Measurements from ENCODE around the gene ANKRD49. TPM values are rescaled to one million over a fixed set of nuclear protein-coding genes. Genes with fewer than 3 reads are reported as not detected.

ANKRD49 gene
- total and polyA plus RNA-seq, 10 of the 15 experiments (the other 5 are each of a cell fraction or from before 2014, with no cell fraction given): 19.2 to 46.6 (median 33.6) TPM

GRCh38 chr11:94526645-94527438, 33.1 kb downstream of the ANKRD49 start:
- BruUV-seq (replicated peaks): no TSS peak
- CTCF ChIA-PET: interaction anchor here (0.7 to 15.7 kb wide), 6 partner anchors 9 to 79 kb away, joined by 3 to 337 read pairs (median 5); no protein-coding TSS in a partner anchor
- TF ChIP-seq MXI1 (IDR thresholded peaks at IDR 0.05; ENCODE audit: low read depth, low read length): no peak
- no peak for TF ChIP-seq ATF7 (IDR thresholded peaks at IDR 0.05; ENCODE audit: low read depth)
- TF ChIP-seq ELK1 (IDR thresholded peaks at IDR 0.05; ENCODE audit: low read depth, low read length): no peak
- TF ChIP-seq SMC3 (IDR thresholded peaks at IDR 0.05; ENCODE audit: borderline replicate concordance, low read length): no peak
- TF ChIP-seq PAX8 (IDR thresholded peaks at IDR 0.05): no peak
- TF ChIP-seq LARP7 (IDR thresholded peaks at IDR 0.05): no peak
- TF ChIP-seq BCL3 (IDR thresholded peaks at IDR 0.05; ENCODE audit: borderline replicate concordance, insufficient read depth, low read depth, low read length, poor library complexity, severe bottlenecking): no peak
- TF ChIP-seq ZNF592 (IDR thresholded peaks at IDR 0.05): no peak
- TF ChIP-seq NBN (IDR thresholded peaks at IDR 0.05): no peak
- no peak for TF ChIP-seq ZNF24 (IDR thresholded peaks at IDR 0.05)
- no peak for TF ChIP-seq SMAD1 (IDR thresholded peaks at IDR 0.05; ENCODE audit: low read depth, partially characterized antibody)
- TF ChIP-seq SKIL (IDR thresholded peaks at IDR 0.05; ENCODE audit: low read depth, poor library complexity, severe bottlenecking): no peak
- TF ChIP-seq ZNF207 (IDR thresholded peaks at IDR 0.05; ENCODE audit: borderline replicate concordance): no peak
- no peak for TF ChIP-seq POLR2AphosphoS5 (IDR thresholded peaks at IDR 0.05; ENCODE audit: low read length)
- TF ChIP-seq RAD51 (IDR thresholded peaks at IDR 0.05): no peak

More at GRCh38 chr11:94526645-94527438, 33.1 kb downstream of the ANKRD49 start:
- WGBS (ENCODE audit: insufficient coverage, insufficient replicate concordance, low lambda C conversion rate, missing lambda C conversion rate): 20% methylated on average over 4 of the region's 4 CpGs
- no peak overlapping the region for H3K27ac ChIP-seq (ENCODE audit: control insufficient read depth, insufficient read depth)
- no peak for DNase-seq (ENCODE audit: low read depth, low spot score)
- no peaks in the 10 kb centered on the region for H3K9me3 ChIP-seq (replicated peaks; ENCODE audit: control insufficient read depth, insufficient read depth, low read length)
- SMC1A ChIA-PET (ENCODE audit: uncharacterized antibody, unreplicated experiment): interaction anchor here (0.7 to 13.5 kb wide), 5 partner anchors 25 to 76 kb away, joined by 3 to 179 read pairs (median 20); no protein-coding TSS in a partner anchor
- no peaks in the 10 kb centered on the region for H3K79me2 ChIP-seq (ENCODE audit: control insufficient read depth, insufficient read depth, low read length)
- ATAC-seq: no peak
- H2AFZ ChIP-seq (ENCODE audit: control insufficient read depth, low read depth, low read length): no peak overlapping the region
- no peak overlapping the region for H3K4me3 ChIP-seq
- no peak overlapping the region for H3K4me2 ChIP-seq (ENCODE audit: control insufficient read depth, insufficient read depth)
- no peaks in the 10 kb centered on the region for H3K27me3 ChIP-seq (replicated peaks in 1 of 2; ENCODE audit: control insufficient read depth in 2 of 2, insufficient read depth in 2 of 2, low read length in 1 of 2)
- POLR2A ChIA-PET: interaction anchor here (0.5 kb wide), 1 partner anchor 11 kb away, joined by 3 read pairs; no protein-coding TSS in a partner anchor
- H3K36me3 ChIP-seq (ENCODE audit: control insufficient read depth in 2 of 2, insufficient read depth in 2 of 2, low read length in 1 of 2): no peaks in the 10 kb centered on the region
- no peaks in the 10 kb centered on the region for H4K20me1 ChIP-seq (ENCODE audit: control insufficient read depth, insufficient read depth)
- no peaks in the 10 kb centered on the region; the same call in 1 of the 2 replicates for H3K4me1 ChIP-seq (ENCODE audit: control insufficient read depth, insufficient read depth, low read length)
- RAD21 ChIA-PET (ENCODE audit: unreplicated experiment): interaction anchor here (1.1 to 1.9 kb wide), 3 partner anchors 21 to 76 kb away, joined by 3 to 6 read pairs (median 4); no protein-coding TSS in a partner anchor
- no peak overlapping the region for H3K9ac ChIP-seq (ENCODE audit: control insufficient read depth, insufficient read depth, low read length)
- in situ Hi-C loops (cut with MboI) (no loop called here), intact Hi-C loops (cut with micrococcal nuclease; ENCODE audit: unreplicated experiment) (no loop called here)
- no peak for FAIRE-seq

Data from GM12878 (cell line).